Prostate gland (tissue), 1 donor: ENCODE data around the gene ALOXE3.

Experiments
- POLR2A ChIP-seq: fragments of 450-650 bp; IDR thresholded peaks from one replicate; pipeline ENCODE4 v1.6.1; 2016; ENCODE audit warnings: antibody characterized with exemption, mild to moderate bottlenecking
- POLR2AphosphoS5 ChIP-seq: sonication (generic); formaldehyde crosslinking; IDR thresholded peaks from one replicate; pipeline ENCODE4 v1.6.1; 2017; ENCODE audit warnings: antibody characterized with exemption

DNA sequence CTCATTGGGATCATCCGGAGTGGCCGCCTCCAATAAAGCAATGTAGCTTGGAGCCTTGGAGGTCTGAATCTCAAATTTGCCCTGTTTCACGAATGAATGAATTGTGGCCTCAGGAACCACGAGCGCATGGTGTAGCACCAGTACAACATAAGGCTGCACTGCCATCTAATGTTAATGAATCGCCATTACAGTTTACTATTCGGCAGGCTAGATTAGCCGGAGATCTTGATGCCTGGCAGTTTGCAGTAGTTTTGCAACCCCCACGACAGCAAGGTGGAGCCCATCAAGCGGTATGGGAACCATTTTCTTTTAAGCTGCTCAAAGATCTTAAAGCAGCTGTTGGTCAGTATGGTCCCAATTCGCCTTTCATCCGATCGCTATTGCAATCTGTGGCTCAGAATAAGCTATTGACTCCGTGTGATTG is 60.6 kb downstream of the ALOXE3 start:
- TF ChIP-seq POLR2A (peak; percentile 5), POLR2AphosphoS5 (peak; percentile 82)
